HG02970 (cell line): Measurements from ENCODE around the gene ABO.
"Not testable (repeated sequence)": the region's sequence is repeated elsewhere in the genome, so short reads cannot be mapped to it uniquely, and the experiment has no call there.

Experiments
- ATAC-seq: cut with Tn5 transposase; IDR thresholded peaks from one replicate; pipeline ENCODE4 v1.9.1; 2021; ENCODE audit warnings: mild to moderate bottlenecking, moderate library complexity, moderate number of reproducible peaks; ENCODE audit not compliant: unreplicated experiment, low FRiP score

Gene ABO

GRCh38 chr9:133275105-133276000, at the start of gene ABO:
TSS of gene ABO (minus strand) at chr9:133275201.
- ATAC-seq, result no peak

- no peak for ATAC-seq
These were observed 49.1 kb upstream of the ABO start for GRCh38 chr9:133323991-133324703.

- no peak for ATAC-seq
These were observed 48.2 kb upstream of the ABO start for GRCh38 chr9:133323211-133323610.

GRCh38 chr9:133322701-133323100, 47.7 kb upstream of the ABO start:
- no peak for ATAC-seq

GRCh38 chr9:133321411-133321935, 46.5 kb upstream of the ABO start:
- ATAC-seq, result no peak

GRCh38 chr9:133320421-133320881, 45.5 kb upstream of the ABO start:
- ATAC-seq, result no peak

GRCh38 chr9:133317551-133317950, 42.5 kb upstream of the ABO start:
- ATAC-seq, result not testable (repeated sequence)

- no peak for ATAC-seq
These were observed 41.0 kb upstream of the ABO start for GRCh38 chr9:133315997-133316396.

- no peak for ATAC-seq
These were observed 34.6 kb upstream of the ABO start for GRCh38 chr9:133309608-133310007.

GRCh38 chr9:133307301-133307700, 32.3 kb upstream of the ABO start:
- ATAC-seq, result no peak

GRCh38 chr9:133306242-133307204, 31.5 kb upstream of the ABO start:
- ATAC-seq, result no peak

- no peak for ATAC-seq
These were observed 30.7 kb upstream of the ABO start for GRCh38 chr9:133305731-133306130.

GRCh38 chr9:133304477-133305377, 29.7 kb upstream of the ABO start:
- no peak for ATAC-seq

GRCh38 chr9:133304158-133304470, 29.1 kb upstream of the ABO start:
- ATAC-seq, result no peak

GRCh38 chr9:133303266-133304157, 28.5 kb upstream of the ABO start:
- ATAC-seq, result no peak

- no peak for ATAC-seq
These were observed 26.5 kb upstream of the ABO start for GRCh38 chr9:133301253-133302230.

- not testable (repeated sequence) for ATAC-seq
These were observed 25.0 kb upstream of the ABO start for GRCh38 chr9:133299996-133300395.
